COLO668 (cell line): Measurements from ENCODE around the gene OR51V1.
"Not testable (repeated sequence)": the region's sequence is repeated elsewhere in the genome, so short reads cannot be mapped to it uniquely, and the experiment has no call there.

Experiments
- DNase-seq: peaks from one replicate; lab custom pipeline; 2025; ENCODE audit not compliant: unreplicated experiment; lab: John Stamatoyannopoulos, UW

Gene OR51V1

DNA sequence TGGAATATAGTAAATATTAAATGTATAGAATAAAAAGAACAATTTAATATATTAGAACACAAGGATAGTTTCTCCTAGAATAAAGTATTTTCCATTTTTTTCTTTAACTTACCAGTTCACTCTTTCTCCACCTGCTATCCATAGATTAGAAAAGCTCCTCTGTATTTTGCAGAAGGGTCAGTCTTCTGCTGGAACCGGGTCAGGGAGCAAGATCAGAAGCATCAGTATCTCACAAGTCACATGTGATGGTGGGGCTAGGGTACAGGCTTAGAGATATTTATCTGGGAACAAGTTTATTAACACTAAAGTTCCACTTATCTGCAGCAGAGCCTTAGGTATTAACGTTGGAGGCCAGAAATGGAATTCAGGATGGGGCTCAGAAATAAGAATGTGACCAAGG, 28.6 kb downstream of the OR51V1 start:
- no peak for DNase-seq

DNA sequence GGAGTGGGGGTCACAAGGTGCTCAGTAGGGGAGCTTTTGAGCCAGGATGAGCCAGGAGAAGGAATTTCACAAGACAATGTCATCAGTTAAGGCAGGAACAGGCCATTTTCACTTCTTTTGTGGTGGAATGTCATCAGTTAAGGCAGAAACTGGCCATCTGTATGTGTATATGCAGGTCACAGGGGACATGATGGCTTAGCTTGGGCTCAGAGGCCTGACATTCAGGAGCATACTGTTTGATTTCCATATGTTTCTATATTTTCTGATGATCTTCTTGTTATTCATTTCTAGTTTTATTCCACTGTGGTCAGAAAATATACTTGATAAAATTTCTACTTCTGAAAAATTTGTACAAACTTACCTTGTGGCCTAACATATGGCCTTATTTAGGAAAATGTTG, 34.6 kb downstream of the OR51V1 start:
- DNase-seq: not testable (repeated sequence)

- DNase-seq: not testable (repeated sequence)
Measured at GRCh38 chr11:5164807-5165206, 35.7 kb downstream of the OR51V1 start.

- DNase-seq: not testable (repeated sequence)
Measured at GRCh38 chr11:5161045-5161444, 39.4 kb downstream of the OR51V1 start.

- DNase-seq: not testable (repeated sequence)
Measured at GRCh38 chr11:5160217-5160616, 40.3 kb downstream of the OR51V1 start.

DNA sequence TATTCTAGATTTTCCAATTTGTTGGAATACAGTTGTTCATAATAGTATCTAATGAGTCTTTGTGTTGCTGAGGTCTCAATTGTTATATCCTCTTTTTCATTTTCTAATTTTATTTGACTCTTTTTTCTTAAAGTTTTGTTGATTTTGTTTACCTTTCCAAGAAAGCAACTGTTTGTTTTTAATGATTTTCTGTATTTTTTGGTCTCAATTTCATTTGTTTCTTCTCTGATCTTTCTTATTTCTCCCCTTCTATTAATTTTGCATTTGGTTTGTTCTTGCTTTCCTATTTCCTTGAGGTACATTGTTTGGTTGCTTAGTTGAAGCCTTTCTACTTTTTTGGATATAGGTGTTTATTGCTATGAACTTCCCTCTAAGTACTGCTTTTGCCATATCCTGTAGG, 40.7 kb downstream of the OR51V1 start:
- no peak for DNase-seq

DNA sequence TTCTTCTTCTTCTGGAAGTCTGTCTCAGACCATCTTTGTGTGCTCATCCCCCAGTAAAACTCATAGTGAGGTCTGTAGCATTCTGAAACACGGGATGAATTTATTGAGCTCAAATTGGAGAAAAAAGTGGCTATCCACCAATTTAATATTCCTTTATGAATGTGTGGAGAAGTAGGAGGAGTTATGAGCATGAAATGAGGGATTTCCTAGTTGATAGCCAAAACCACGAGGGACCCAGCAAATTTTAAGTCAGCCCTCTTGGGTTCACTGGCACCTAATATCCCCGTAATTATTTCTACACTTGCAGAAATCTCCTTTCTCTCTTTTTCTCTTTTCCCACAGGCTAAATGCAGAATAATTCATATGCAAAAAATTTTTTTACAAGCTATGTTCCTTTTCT, 45.8 kb downstream of the OR51V1 start, which contains the start of gene OR52A1:
OR52A1 (minus strand) TSS at position 101 of the 400 bp plus-strand sequence. CDS start 2,388 bp downstream, outside the sequence.
- no peak for DNase-seq

DNA sequence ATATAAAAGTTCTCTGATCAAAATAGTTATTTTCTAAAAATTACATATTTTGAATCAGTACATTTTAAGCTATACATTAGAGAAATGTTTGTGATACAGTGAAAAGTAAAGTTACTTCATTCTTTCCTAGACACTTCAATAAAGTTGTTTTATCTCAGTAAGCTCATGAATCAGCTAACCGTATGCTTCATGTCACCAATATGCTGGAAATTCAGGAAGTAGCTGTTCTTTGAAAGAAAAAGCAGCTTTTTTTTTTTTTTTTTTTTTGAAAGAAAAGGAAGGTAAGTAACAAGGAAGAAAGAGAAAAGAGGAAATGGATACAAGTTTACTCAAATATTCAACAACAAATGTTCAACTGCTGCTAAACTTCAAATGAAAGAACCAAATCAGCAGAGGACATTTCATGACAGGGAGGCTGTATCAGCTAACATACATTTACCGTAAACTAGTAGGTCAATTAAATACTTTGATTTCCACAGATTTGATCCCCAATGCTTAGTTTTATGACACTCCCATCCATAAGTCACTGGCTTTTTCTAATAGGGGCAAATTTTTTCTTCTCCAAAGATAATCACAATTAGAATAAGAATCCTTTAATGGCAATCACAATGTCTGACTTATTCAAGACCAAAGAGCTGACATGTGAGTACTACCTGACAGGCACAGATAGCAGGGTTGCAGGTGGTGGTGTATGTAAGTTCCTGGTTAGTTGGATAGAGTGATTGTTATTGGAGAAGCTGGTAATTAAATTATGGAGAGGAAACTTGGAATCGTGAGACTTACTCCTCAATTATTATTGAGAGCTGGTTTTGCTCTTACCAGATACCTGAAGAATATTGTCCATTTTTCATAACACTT, 46.7 kb downstream of the OR51V1 start:
- no peak for DNase-seq

GRCh38 chr11:5151713-5152153, 48.7 kb downstream of the OR51V1 start:
- DNase-seq: no peak
